Liver (tissue), 9 donors: ENCODE results near the gene WDR62. TPM values are rescaled to one million over a fixed set of nuclear protein-coding genes. Genes with fewer than 3 reads are reported as not detected.

Source experiments
- DNase-seq: peaks from one replicate; pipeline ENCODE4 v3.0.0-alpha.2; 2017; ENCODE audit warnings: low spot score
- H3K27ac ChIP-seq, 2 donors: one replicate each; pipeline ENCODE4 v1.7.0; 2013; ENCODE audit warnings: inconsistent platforms in 2 of 2, low read length in 2 of 2, control low read depth in 1 of 2, low read depth in 1 of 2, mild to moderate bottlenecking in 1 of 2
- H3K27me3 ChIP-seq, 4 donors: one replicate each; pipeline versions ENCODE4 v1.6.1 to v1.7.0; 2013; ENCODE audit warnings: low read length in 3 of 4, inconsistent platforms in 1 of 4, mild to moderate bottlenecking in 1 of 4, moderate library complexity in 1 of 4; ENCODE audit not compliant: control insufficient read depth in 4 of 4, insufficient read depth in 4 of 4
- H3K36me3 ChIP-seq, 4 donors: one replicate each; pipeline versions ENCODE4 v1.6.1 to v1.7.0; 2013; ENCODE audit warnings: low read length in 3 of 4, mild to moderate bottlenecking in 3 of 4, low read depth in 1 of 4, moderate library complexity in 1 of 4; ENCODE audit not compliant: control insufficient read depth in 4 of 4, insufficient read depth in 3 of 4
- H3K4me1 ChIP-seq, 4 donors: one replicate each; pipeline versions ENCODE4 v1.6.1 to v1.7.0; 2013; ENCODE audit warnings: low read length in 3 of 4, mild to moderate bottlenecking in 3 of 4, moderate library complexity in 1 of 4; ENCODE audit not compliant: control insufficient read depth in 4 of 4, insufficient read depth in 4 of 4
- H3K4me3 ChIP-seq, 3 donors: one replicate each; pipeline versions ENCODE4 v1.6.1 to v1.7.0; 2013; ENCODE audit warnings: low read length in 3 of 3, control low read depth in 1 of 3, low read depth in 1 of 3, mild to moderate bottlenecking in 1 of 3
- H3K9ac ChIP-seq, 2 donors: one replicate each; pipeline ENCODE4 v1.7.0; 2013; ENCODE audit warnings: low read length in 2 of 2, mild to moderate bottlenecking in 2 of 2, moderate library complexity in 2 of 2, control low read depth in 1 of 2, low read depth in 1 of 2
- H3K9me3 ChIP-seq, 4 donors: one replicate each; pipeline versions ENCODE4 v1.6.1 to v1.7.0; 2013; ENCODE audit warnings: low read length in 3 of 4; ENCODE audit not compliant: control insufficient read depth in 4 of 4
- EGR1 ChIP-seq, 2 donors: IDR thresholded peaks; 2 replicates each; pipeline ENCODE4 v1.6.1; 2016 to 2018; ENCODE audit warnings: antibody characterized with exemption in 2 of 2, low read depth in 2 of 2
- FOXA1 ChIP-seq: IDR thresholded peaks from 2 replicates; pipeline ENCODE4 v1.6.1; 2016; ENCODE audit warnings: antibody characterized with exemption
- FOXA2 ChIP-seq: IDR thresholded peaks from 2 replicates; pipeline ENCODE4 v1.6.1; 2016; ENCODE audit warnings: antibody characterized with exemption
- GABPA ChIP-seq, 2 donors: IDR thresholded peaks in 1 of 2; conservative IDR thresholded peaks in 1 of 2; 2 replicates each; pipeline ENCODE4 v1.6.1; 2016; ENCODE audit warnings: antibody characterized with exemption in 2 of 2, mild to moderate bottlenecking in 1 of 2, moderate library complexity in 1 of 2
- HNF4A ChIP-seq, 2 donors: conservative IDR thresholded peaks; 2 replicates each; pipeline ENCODE4 v1.6.1; 2016; ENCODE audit warnings: antibody characterized with exemption in 2 of 2, mild to moderate bottlenecking in 2 of 2
- JUND ChIP-seq, 2 donors: IDR thresholded peaks; 2 replicates each; pipeline ENCODE4 v1.6.1; 2016; ENCODE audit warnings: antibody characterized with exemption in 2 of 2
- NR2F2 ChIP-seq: IDR thresholded peaks from 2 replicates; pipeline ENCODE4 v1.6.1; 2016; ENCODE audit warnings: antibody characterized with exemption
- RAD21 ChIP-seq, 2 donors: IDR thresholded peaks; 2 replicates each; pipeline ENCODE4 v1.6.1; 2016; ENCODE audit warnings: antibody characterized with exemption in 2 of 2, mild to moderate bottlenecking in 2 of 2
- RXRA ChIP-seq, 2 donors: IDR thresholded peaks; 2 replicates each; pipeline ENCODE4 v1.6.1; 2017 to 2018; ENCODE audit warnings: antibody characterized with exemption in 2 of 2, mild to moderate bottlenecking in 1 of 2
- SP1 ChIP-seq: IDR thresholded peaks from 2 replicates; pipeline ENCODE4 v1.6.1; 2018; ENCODE audit warnings: antibody characterized with exemption, mild to moderate bottlenecking
- WGBS: extraction: QIAGEN DNeasy Blood & Tissue Kit; methylation state at CpG from one replicate; pipeline ENCODE4 v1.1.7; 2013; 5-methylcytosine and 5-hydroxymethylcytosine counted together
- polyA plus RNA-seq, 2 donors: library from polyadenylated mRNA; stranded (reverse) in 1 of 2; unstranded in 1 of 2; fragments of 200-250 nt in 1 of 2; fragments of >200 nt in 1 of 2; fragmentation: Nextera tagmentation in 1 of 2; extraction: Ambion mirVana in 1 of 2; gene quantifications; one replicate each; pipeline versions ENCODE4 v1.2.1 to v1.2.3, GENCODE V29; 2013 to 2015
- total RNA-seq, 2 donors: library from RNA; depleted of rRNA; stranded (reverse); fragments of >200 nt; gene quantifications; one replicate each; pipeline ENCODE4 v1.2.3, GENCODE V29; 2014
- TF ChIP-seq, protein P1 (sequence below): IDR thresholded peaks from 2 replicates; pipeline ENCODE4 v1.6.1; 2016; ENCODE audit warnings: antibody characterized with exemption
- TF ChIP-seq, protein P2 (sequence below): IDR thresholded peaks from 2 replicates; pipeline ENCODE4 v1.6.1; 2016; ENCODE audit warnings: antibody characterized with exemption
- TF ChIP-seq, protein P3 (sequence below): fragments of 150-350 bp; IDR thresholded peaks from 2 replicates; pipeline ENCODE4 v1.5.1; 2017; ENCODE audit warnings: improper control_type of control experiment, low read depth, low read length; ENCODE audit not compliant: missing input control
- TF ChIP-seq, protein P4 (sequence below): IDR thresholded peaks from 2 replicates; pipeline ENCODE4 v1.6.1; 2016; ENCODE audit warnings: antibody characterized with exemption
- TF ChIP-seq, protein P5 (sequence below): IDR thresholded peaks from 2 replicates; pipeline ENCODE4 v1.6.1; 2016; ENCODE audit warnings: antibody characterized with exemption, mild to moderate bottlenecking
- donor health status: healthy.
- donor health status: healthy.
- donor health status: healthy.
- donor health status: healthy.
- donor health status: healthy.

The WDR62 gene
- total and polyA plus RNA-seq, 4 donors, result 0.26 to 6.6 (median 0.71) TPM

DNA sequence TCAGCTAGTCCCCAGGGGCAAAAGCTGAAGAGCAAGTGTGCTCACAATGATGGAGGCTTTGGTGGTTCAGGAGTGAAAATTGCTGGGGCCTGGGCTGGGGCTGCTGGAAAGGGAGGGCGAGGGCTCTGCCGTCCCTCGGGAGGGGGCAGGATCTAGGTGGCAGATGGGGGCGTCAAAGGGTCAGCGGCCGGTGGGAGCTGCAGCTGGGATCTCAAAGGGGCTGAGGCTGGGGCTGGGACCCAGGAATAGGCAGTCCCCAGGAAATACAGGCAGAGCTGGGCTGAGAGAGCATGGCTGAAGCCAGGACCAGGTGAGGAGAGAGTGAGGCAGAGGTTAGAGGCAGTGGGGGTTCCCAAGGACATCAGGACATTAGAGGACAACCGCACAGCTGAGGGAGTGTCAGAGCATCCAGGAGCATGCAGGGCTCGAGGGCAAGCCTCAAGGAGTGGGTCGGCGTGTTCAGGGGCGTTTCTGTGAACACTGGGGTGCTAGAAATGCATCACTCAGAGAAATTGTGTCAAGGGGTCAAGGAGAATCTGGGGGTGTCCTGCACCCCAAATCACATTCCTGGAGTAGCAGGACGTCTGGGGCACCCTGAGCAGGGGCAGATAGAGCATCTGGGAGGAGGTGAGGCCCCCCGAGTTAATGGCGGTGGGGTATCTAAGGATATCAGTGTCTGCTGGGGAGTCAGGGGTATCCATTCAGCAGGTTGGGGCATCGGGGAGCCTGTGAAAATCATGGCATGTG is 44.9 kb upstream of the WDR62 start:
- no peak for DNase-seq
- H3K9ac ChIP-seq, result no peak overlapping the region
- no peaks in the 10 kb centered on the region for H3K36me3 ChIP-seq
- H3K4me3 ChIP-seq, result peak overlapping the region in 2 of 3 donors; percentile 23 to 53
- no peaks in the 10 kb centered on the region for H3K9me3 ChIP-seq
- no peaks in the 10 kb centered on the region for H3K27me3 ChIP-seq
- H3K4me1 ChIP-seq, result peaks cover 11 to 45% (median 30%) of the 10 kb centered on the region in 4 donors
- WGBS, result 61% methylated on average over 15 of the region's 15 CpGs
- H3K27ac ChIP-seq, result peak overlapping the region in 1 of 2 donors; percentile 10
- TF ChIP-seq HNF4A (conservative IDR thresholded peaks at IDR 0.05) (no peak), RXRA (IDR thresholded peaks at IDR 0.05) (no peak), FOXA1 (no peak), NR2F2 (no peak), RAD21 (IDR thresholded peaks at IDR 0.05) (no peak), SP1 (no peak), EGR1 (IDR thresholded peaks at IDR 0.05; ENCODE audit: low read depth in 2 of 2) (no peak), GABPA (IDR thresholded peaks at IDR 0.05 in 1 of 2, conservative IDR thresholded peaks at IDR 0.05 in 1 of 2) (no peak), JUND (IDR thresholded peaks at IDR 0.05) (no peak)
- TF ChIP-seq, protein P1, sequence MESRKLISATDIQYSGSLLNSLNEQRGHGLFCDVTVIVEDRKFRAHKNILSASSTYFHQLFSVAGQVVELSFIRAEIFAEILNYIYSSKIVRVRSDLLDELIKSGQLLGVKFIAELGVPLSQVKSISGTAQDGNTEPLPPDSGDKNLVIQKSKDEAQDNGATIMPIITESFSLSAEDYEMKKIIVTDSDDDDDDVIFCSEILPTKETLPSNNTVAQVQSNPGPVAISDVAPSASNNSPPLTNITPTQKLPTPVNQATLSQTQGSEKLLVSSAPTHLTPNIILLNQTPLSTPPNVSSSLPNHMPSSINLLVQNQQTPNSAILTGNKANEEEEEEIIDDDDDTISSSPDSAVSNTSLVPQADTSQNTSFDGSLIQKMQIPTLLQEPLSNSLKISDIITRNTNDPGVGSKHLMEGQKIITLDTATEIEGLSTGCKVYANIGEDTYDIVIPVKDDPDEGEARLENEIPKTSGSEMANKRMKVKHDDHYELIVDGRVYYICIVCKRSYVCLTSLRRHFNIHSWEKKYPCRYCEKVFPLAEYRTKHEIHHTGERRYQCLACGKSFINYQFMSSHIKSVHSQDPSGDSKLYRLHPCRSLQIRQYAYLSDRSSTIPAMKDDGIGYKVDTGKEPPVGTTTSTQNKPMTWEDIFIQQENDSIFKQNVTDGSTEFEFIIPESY, result no peak
- TF ChIP-seq, protein P2, sequence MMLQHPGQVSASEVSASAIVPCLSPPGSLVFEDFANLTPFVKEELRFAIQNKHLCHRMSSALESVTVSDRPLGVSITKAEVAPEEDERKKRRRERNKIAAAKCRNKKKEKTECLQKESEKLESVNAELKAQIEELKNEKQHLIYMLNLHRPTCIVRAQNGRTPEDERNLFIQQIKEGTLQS, result no peak
- TF ChIP-seq, protein P3, sequence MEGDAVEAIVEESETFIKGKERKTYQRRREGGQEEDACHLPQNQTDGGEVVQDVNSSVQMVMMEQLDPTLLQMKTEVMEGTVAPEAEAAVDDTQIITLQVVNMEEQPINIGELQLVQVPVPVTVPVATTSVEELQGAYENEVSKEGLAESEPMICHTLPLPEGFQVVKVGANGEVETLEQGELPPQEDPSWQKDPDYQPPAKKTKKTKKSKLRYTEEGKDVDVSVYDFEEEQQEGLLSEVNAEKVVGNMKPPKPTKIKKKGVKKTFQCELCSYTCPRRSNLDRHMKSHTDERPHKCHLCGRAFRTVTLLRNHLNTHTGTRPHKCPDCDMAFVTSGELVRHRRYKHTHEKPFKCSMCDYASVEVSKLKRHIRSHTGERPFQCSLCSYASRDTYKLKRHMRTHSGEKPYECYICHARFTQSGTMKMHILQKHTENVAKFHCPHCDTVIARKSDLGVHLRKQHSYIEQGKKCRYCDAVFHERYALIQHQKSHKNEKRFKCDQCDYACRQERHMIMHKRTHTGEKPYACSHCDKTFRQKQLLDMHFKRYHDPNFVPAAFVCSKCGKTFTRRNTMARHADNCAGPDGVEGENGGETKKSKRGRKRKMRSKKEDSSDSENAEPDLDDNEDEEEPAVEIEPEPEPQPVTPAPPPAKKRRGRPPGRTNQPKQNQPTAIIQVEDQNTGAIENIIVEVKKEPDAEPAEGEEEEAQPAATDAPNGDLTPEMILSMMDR, result no peak
- TF ChIP-seq, protein P4, sequence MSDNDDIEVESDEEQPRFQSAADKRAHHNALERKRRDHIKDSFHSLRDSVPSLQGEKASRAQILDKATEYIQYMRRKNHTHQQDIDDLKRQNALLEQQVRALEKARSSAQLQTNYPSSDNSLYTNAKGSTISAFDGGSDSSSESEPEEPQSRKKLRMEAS, result no peak

DNA sequence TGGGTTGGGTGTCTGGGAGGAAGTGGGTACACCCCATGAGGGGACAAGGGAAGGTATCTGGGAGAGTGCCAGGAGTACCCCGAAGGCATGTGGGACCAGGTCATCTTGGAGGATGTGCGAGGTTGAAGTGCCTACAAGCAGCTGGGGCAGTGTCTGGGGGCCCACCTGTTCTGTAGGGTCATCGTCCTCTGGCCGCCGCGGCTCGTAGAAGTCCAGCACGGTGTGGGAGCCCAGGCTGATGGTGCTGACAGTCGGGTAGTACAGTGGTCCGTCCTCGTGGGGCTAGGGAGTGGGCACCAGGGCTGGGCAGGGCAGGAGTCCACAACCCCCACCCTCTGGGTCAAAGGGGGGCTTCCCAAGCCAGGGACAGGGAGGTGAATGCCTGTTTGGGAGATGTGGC is 44.3 kb upstream of the WDR62 start:
- no peak overlapping the region for H3K4me3 ChIP-seq
- no peaks in the 10 kb centered on the region for H3K36me3 ChIP-seq
- no peak for DNase-seq
- WGBS, result 95% methylated on average over 11 of the region's 11 CpGs
- no peak overlapping the region for H3K27ac ChIP-seq
- H3K4me1 ChIP-seq, result peaks cover 11 to 47% (median 32%) of the 10 kb centered on the region in 4 donors
- H3K9me3 ChIP-seq, result no peaks in the 10 kb centered on the region
- H3K9ac ChIP-seq, result no peak overlapping the region
- no peak for TF ChIP-seq SP1
- TF ChIP-seq NR2F2, result no peak
- TF ChIP-seq HNF4A (conservative IDR thresholded peaks at IDR 0.05), result no peak
- TF ChIP-seq, protein P4, result no peak
- TF ChIP-seq FOXA1, result no peak
- TF ChIP-seq, protein P5, sequence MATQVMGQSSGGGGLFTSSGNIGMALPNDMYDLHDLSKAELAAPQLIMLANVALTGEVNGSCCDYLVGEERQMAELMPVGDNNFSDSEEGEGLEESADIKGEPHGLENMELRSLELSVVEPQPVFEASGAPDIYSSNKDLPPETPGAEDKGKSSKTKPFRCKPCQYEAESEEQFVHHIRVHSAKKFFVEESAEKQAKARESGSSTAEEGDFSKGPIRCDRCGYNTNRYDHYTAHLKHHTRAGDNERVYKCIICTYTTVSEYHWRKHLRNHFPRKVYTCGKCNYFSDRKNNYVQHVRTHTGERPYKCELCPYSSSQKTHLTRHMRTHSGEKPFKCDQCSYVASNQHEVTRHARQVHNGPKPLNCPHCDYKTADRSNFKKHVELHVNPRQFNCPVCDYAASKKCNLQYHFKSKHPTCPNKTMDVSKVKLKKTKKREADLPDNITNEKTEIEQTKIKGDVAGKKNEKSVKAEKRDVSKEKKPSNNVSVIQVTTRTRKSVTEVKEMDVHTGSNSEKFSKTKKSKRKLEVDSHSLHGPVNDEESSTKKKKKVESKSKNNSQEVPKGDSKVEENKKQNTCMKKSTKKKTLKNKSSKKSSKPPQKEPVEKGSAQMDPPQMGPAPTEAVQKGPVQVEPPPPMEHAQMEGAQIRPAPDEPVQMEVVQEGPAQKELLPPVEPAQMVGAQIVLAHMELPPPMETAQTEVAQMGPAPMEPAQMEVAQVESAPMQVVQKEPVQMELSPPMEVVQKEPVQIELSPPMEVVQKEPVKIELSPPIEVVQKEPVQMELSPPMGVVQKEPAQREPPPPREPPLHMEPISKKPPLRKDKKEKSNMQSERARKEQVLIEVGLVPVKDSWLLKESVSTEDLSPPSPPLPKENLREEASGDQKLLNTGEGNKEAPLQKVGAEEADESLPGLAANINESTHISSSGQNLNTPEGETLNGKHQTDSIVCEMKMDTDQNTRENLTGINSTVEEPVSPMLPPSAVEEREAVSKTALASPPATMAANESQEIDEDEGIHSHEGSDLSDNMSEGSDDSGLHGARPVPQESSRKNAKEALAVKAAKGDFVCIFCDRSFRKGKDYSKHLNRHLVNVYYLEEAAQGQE, result no peak
- no peak for TF ChIP-seq RXRA (IDR thresholded peaks at IDR 0.05)
- TF ChIP-seq FOXA2, result no peak
- TF ChIP-seq, protein P1, result no peak
- TF ChIP-seq, protein P3, result no peak
- no peak for TF ChIP-seq EGR1 (IDR thresholded peaks at IDR 0.05; ENCODE audit: low read depth in 2 of 2)
- no peaks in the 10 kb centered on the region for H3K27me3 ChIP-seq
